Endothelial cell of hepatic sinusoid (primary cell): ENCODE results near the gene KCNT1.

Experiments used
- in situ Hi-C: cut with HindIII; loops from 2 replicates; pipeline ENCODE4 v1.10.0; 2017; ENCODE audit warnings: low sequenced_read_pairs

The KCNT1 gene

GRCh38 chr9:135697226-135697625 lies 4.8 kb upstream of the KCNT1 start:
- in situ Hi-C loops: loop anchor here (10.0 kb wide), 1 partner anchor 108 kb away; no protein-coding TSS in a partner anchor

GRCh38 chr9:135698236-135698635 lies 3.7 kb upstream of the KCNT1 start:
- in situ Hi-C loops: loop anchor here (10.0 kb wide), 1 partner anchor 107 kb away; no protein-coding TSS in a partner anchor

- in situ Hi-C loops: loop anchor here (10.0 kb wide), 1 partner anchor 106 kb away; no protein-coding TSS in a partner anchor
Measured at GRCh38 chr9:135698767-135699166, 3.2 kb upstream of the KCNT1 start.

DNA sequence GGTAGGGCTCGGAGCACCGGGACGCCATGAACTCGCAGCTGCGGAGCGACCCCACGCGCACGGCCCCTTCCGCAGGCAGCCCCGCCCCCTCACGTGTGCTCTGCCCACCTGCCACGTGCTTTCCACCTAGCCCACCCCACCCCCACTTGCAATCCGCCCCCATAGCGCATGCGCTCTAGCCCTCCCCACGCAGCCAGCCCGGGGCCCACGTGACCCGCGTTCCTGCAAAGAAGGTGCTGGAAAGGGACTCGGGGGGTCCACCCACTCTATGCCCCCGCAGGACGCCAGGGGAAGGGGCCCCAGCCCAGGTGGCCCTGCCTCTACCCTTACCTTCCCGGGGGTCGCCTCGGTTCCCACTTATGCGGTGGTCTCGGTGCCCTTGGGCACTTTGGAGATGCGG lies 2.5 kb upstream of the KCNT1 start, which contains the start of gene SOHLH1:
Gene SOHLH1, minus strand, starts transcription at position 42 of the 400 bp plus-strand sequence. Its CDS starts 14 bp downstream, at position 28.
- in situ Hi-C loops: loop anchor here (10.0 kb wide), 1 partner anchor 105 kb away; no protein-coding TSS in a partner anchor

- in situ Hi-C loops: no loop called here
Measured at GRCh38 chr9:135700525-135700924, 1.5 kb upstream of the KCNT1 start.

DNA sequence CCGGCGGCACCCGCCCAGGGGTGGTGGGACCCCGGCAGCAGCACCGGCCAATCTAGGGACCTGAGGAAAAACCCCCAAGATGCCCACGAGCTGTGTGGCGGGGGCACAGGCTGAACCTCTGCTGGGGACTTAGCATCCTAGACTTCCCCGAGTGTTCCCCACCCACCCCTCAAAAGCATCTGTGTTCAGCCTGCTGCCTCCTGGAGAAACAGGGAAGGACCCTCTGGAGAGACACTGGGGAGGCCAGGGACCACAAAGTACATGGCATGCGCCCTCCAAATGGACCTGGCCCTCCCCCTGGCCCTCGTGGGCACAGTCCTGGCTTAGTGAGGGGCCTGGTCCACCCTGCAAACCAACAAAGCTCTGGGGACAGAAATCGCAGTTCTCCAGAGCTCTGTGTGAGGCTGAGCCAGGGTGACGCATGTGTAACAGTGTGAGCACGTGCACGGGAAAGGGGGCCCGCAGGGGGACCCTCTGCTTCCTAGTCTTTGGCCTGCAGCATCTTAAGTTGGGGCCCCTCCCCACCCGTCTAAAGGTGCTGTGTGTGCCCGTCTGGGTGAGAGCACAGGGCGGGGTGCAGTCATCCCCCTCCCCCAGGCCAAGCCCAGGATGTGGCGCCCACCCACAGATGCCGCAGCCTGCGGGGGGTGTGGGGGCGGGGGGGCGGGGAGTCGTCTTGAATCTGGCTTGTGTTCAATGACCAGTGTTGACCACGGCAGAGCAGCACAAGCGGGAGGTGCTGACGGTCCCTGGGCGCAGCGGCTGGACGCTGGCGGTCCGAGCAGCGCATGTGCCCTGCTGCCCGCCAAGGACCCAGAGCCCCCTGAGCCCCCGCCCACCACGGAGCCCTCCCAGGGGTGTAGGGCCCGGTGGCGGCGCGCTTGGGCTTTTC lies 672 bp upstream of the KCNT1 start:
- in situ Hi-C loops: no loop called here

DNA sequence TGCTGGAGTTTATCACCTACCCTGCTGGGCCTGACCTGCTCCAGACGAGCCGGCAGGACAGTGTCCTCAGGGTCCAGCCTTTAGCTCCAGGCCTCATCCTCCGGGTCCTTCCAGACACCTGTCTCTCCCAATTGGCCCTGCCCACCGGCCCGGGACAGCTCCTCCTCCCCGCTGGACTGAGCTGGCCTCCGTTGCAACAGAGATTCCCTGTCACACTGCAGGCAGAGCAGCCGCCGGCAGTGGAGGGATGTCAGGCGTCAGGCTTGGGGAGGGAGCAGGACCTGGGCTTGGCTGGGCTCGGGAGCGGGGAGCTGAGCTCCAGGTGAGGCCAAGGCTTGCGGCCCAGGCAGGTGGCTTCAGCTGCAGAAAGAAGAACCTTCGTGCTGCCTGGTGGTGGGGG lies 1.7 kb downstream of the KCNT1 start:
- in situ Hi-C loops: no loop called here

DNA sequence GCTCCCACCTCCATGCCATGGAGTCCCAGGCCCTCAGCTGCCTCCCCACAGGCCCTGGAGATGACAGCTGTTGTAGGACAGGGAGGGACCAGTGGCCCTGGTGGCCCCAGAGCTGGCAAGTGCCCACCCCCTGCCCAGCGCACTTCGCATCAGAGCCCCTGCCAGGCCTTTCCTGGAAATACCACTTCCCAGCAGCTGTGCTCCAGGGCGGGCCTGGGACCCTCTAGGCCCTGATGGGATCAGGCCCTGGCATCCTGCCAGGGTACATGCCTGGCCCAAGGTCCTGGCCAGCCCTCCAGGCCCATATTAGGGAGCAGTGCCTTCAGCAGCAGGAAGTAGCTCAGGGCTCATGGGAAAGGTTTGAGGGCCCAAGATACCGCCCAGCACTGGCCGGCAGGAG lies 2.5 kb downstream of the KCNT1 start:
- in situ Hi-C loops: no loop called here

DNA sequence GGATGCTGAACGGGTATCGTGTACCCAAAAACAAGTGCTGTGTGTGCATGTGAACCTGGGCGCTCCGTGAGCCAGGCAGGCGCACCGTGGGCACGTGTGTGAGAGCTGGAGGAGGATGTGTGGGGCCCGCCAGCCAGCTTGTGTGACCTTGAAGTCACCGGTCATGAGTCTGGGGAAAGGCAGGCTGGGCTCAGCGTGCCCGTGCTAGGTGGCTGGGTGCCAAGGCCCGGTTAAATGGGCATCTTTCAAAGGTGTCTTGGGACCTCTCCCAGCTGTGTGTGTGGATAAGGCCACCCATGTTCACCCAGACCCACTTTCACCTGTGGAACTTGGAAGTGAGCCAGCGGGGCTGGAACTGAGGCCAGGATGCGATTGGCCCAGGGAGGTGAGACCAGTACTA lies 3.4 kb downstream of the KCNT1 start:
- in situ Hi-C loops: no loop called here

GRCh38 chr9:135706288-135706687 lies 4.3 kb downstream of the KCNT1 start:
- in situ Hi-C loops: no loop called here

- in situ Hi-C loops: no loop called here
Measured at GRCh38 chr9:135707252-135708138, 5.5 kb downstream of the KCNT1 start.

DNA sequence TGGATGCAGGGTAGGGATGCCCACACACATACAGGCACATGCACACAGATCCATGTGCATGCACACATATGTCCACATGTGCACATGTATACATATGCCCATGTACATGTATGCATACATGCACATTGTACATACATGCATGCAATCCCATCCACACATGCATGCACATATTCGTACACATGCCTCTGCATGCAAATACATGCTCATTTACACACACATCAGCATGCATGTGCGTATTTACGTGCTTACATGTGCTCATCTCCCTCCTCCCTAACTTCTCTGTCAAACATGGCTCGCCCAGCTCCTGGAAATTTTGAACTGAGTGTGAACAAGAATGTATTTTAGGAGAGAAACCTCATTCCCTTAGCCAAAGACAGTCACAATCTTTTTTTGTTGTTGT lies 6.2 kb downstream of the KCNT1 start:
- in situ Hi-C loops: no loop called here

DNA sequence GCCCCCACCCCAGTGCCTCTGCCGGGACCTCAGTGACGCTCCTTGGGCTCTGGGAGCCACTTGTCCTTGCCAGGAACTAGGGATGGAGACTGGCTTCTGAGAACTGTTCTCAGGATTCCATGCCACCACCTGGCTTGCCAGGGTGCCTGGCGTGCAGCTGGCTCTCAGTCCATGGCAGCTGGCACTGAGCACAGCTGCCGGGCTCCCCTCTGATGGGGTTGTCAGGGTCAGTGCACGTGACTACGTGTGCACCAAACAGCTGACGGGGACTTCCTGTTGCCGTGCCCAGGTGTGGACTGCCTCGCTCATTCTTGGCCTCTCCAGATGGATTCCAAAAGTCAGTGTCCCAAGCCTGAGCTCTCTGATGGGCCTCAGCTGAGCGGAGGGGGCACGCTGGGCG lies 9.4 kb downstream of the KCNT1 start:
- in situ Hi-C loops: loop anchor here (10.0 kb wide), 5 partner anchors 157 to 617 kb away; no protein-coding TSS in a partner anchor

DNA sequence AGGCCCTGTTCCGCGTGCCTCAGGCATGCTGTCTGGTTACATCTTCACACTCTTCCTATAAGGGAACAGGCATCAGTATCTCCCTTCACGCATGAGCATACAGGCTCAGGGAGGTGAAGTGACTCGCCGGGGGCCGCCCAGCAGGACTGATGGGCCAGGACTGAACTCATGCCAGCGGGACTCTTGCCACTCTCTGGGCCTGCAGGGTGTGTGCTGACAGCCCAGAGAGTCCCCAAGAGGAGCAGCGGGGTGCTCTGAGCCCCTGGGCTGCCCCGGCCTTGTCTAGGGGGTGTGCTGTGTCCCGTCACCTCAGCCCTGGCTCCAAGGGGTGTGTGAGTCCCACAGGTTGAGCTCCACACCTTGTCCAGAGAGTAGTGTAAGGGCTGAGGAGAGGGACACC lies 9.9 kb downstream of the KCNT1 start:
- in situ Hi-C loops: loop anchor here (10.0 kb wide), 5 partner anchors 157 to 617 kb away; no protein-coding TSS in a partner anchor

- in situ Hi-C loops: loop anchor here (10.0 kb wide), 5 partner anchors 158 to 618 kb away; no protein-coding TSS in a partner anchor
Measured at GRCh38 chr9:135712613-135713295, 10.8 kb downstream of the KCNT1 start.

DNA sequence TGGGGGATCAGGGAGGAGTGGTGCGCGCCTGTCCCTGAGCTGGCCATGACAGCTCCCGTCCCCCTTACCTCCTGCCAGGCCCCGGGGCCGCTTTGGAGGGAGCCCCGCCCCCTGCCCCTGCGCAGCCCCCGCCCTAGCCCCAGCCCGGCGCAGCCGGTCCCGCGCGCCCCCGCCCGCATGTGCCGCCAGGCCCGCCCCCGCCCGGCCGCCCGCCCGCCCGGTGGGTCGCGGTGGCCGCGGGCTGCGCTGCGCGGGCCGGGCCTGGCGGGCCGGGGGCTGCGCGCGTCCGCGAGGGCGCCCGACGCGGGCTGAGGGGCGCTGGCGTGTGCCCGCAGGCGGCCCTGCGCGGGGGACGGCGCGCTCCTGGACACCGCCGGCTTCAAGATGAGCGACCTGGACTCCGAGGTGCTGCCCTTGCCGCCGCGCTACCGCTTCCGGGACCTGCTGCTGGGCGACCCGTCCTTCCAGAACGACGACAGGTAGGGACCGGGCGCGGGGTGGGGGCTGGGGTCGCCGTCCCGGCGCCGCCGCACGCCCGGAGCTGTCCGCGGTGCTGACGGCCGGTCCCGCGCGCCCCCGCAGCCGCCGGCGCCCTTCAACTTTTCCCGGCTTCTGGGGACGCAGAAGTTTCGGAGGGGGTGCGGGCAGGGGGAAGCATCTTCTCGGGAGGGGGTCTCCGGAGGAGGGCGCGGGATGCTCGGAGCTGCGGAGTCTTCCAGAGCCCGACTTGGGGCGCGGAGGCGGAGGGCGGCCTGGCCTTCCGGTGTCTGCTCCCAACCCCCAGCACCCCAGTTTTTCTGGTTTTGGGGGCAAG lies 12.5 kb downstream of the KCNT1 start:
- in situ Hi-C loops: loop anchor here (5.0 to 10.0 kb wide), 10 partner anchors 37 to 702 kb away; no protein-coding TSS in a partner anchor

- in situ Hi-C loops: loop anchor here (5.0 to 10.0 kb wide), 10 partner anchors 38 to 703 kb away; no protein-coding TSS in a partner anchor
Measured at GRCh38 chr9:135715056-135715595, 13.1 kb downstream of the KCNT1 start.

GRCh38 chr9:135716045-135716444 lies 14.1 kb downstream of the KCNT1 start:
- in situ Hi-C loops: loop anchor here (5.0 to 10.0 kb wide), 10 partner anchors 39 to 704 kb away; no protein-coding TSS in a partner anchor

- in situ Hi-C loops: loop anchor here (5.0 to 10.0 kb wide), 10 partner anchors 40 to 705 kb away; no protein-coding TSS in a partner anchor
Measured at GRCh38 chr9:135717410-135717809, 15.4 kb downstream of the KCNT1 start.
